ENCODE data around the gene FNDC3B. TPM values are rescaled to one million over a fixed set of nuclear protein-coding genes. Genes with fewer than 3 reads are reported as not detected.

FNDC3B gene
- total RNA-seq, 1 experiment from 2014 or later = 48.6 TPM

DNA sequence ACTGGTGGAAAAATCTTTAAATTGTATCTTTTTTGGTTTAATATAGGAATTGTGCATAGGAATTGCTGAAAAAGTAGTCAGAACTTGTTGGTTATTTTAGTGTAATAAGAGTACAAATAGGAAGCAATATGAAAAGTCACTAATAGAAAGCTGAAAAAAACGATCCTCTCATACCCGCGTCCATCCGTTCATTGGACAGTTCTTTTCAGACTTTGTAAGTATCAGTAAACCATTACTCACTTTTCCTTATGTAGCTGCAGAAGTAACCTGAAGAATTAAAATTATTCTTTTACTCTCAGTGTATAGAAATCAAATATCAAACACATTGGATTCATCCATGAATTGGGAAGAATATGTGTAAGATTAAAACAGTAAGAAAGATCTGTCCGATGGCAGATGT, 4.4 kb downstream of the FNDC3B start:
- H3K9ac ChIP-seq (ENCODE audit: low read length) = no peak overlapping the region
- no peak overlapping the region for H2AFZ ChIP-seq (ENCODE audit: low read length)
- peaks cover 100% of the 10 kb centered on the region for H3K79me2 ChIP-seq (ENCODE audit: low read length)
- BruUV-seq (replicated peaks) = no TSS peak
- H3K9me2 ChIP-seq (replicated peaks; ENCODE audit: low read length) = no peaks in the 10 kb centered on the region
- TF ChIP-seq, protein P1, sequence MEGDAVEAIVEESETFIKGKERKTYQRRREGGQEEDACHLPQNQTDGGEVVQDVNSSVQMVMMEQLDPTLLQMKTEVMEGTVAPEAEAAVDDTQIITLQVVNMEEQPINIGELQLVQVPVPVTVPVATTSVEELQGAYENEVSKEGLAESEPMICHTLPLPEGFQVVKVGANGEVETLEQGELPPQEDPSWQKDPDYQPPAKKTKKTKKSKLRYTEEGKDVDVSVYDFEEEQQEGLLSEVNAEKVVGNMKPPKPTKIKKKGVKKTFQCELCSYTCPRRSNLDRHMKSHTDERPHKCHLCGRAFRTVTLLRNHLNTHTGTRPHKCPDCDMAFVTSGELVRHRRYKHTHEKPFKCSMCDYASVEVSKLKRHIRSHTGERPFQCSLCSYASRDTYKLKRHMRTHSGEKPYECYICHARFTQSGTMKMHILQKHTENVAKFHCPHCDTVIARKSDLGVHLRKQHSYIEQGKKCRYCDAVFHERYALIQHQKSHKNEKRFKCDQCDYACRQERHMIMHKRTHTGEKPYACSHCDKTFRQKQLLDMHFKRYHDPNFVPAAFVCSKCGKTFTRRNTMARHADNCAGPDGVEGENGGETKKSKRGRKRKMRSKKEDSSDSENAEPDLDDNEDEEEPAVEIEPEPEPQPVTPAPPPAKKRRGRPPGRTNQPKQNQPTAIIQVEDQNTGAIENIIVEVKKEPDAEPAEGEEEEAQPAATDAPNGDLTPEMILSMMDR (conservative IDR thresholded peaks at IDR 0.05; ENCODE audit: low read depth, low read length) = no peak
- no peak for TF ChIP-seq EZH2phosphoT487 (IDR thresholded peaks at IDR 0.05; ENCODE audit: borderline replicate concordance, low read length)
- no peak for TF ChIP-seq EZH2 (IDR thresholded peaks at IDR 0.05; ENCODE audit: low read length, unreplicated experiment)
- H3K27ac ChIP-seq (ENCODE audit: low read length) = no peak overlapping the region
- ChIA-PET CTCF (interaction anchor here (0.7 kb wide), 1 partner anchor 240 kb away, joined by 3 read pairs; no protein-coding TSS in a partner anchor), POLR2A (ENCODE audit: unreplicated experiment) (no interaction called here)
- intact Hi-C loops (cut with micrococcal nuclease) = loop anchor here (5.0 to 10.0 kb wide), 3 partner anchors 99 to 211 kb away; no protein-coding TSS in a partner anchor
- no peaks in the 10 kb centered on the region for H3F3A ChIP-seq (ENCODE audit: low read length, unreplicated experiment)
- peaks cover 73% of the 10 kb centered on the region for H4K20me1 ChIP-seq (ENCODE audit: low read length)
- H3K4me1 ChIP-seq (ENCODE audit: insufficient read depth, low read length) = peaks cover 34% of the 10 kb centered on the region
- ATAC-seq (no peak), DNase-seq (no peak)
- peaks cover 4% of the 10 kb centered on the region; the same call in 1 of the 2 replicates for H3K36me3 ChIP-seq (ENCODE audit: low read depth, low read length)
- no peaks in the 10 kb centered on the region for H3K27me3 ChIP-seq (ENCODE audit: low read length)
- H3K4me2 ChIP-seq (ENCODE audit: low read length) = 0 out of 2 replicates have a peak overlapping the region, but pooled peaks have one; percentile 7
- H3K4me3 ChIP-seq (ENCODE audit: low read length) = no peak overlapping the region
- H3K9me3 ChIP-seq (ENCODE audit: low read length) = no peaks in the 10 kb centered on the region

- H4K20me1 ChIP-seq (ENCODE audit: low read length) = peaks cover 86% of the 10 kb centered on the region
- peaks cover 100% of the 10 kb centered on the region for H3K79me2 ChIP-seq (ENCODE audit: low read length)
- no TSS peak for BruUV-seq (replicated peaks)
- 0 out of 2 replicates have a peak overlapping the region, but pooled peaks have one; percentile 4 for H3K4me2 ChIP-seq (ENCODE audit: low read length)
- H3K27me3 ChIP-seq (ENCODE audit: low read length) = no peaks in the 10 kb centered on the region
- H3K4me1 ChIP-seq (ENCODE audit: insufficient read depth, low read length) = peaks cover 32% of the 10 kb centered on the region
- peaks cover 9% of the 10 kb centered on the region; the same call in 1 of the 2 replicates for H3K36me3 ChIP-seq (ENCODE audit: low read depth, low read length)
- H3K9ac ChIP-seq (ENCODE audit: low read length) = no peak overlapping the region
- no peaks in the 10 kb centered on the region for H3K9me2 ChIP-seq (replicated peaks; ENCODE audit: low read length)
- H3K9me3 ChIP-seq (ENCODE audit: low read length) = no peaks in the 10 kb centered on the region
- H3F3A ChIP-seq (ENCODE audit: low read length, unreplicated experiment) = no peaks in the 10 kb centered on the region
- no peak overlapping the region for H3K4me3 ChIP-seq (ENCODE audit: low read length)
- ChIA-PET POLR2A (ENCODE audit: unreplicated experiment) (interaction anchor here (0.6 kb wide), 1 partner anchor 333 kb away, joined by 3 read pairs; no protein-coding TSS in a partner anchor), CTCF (no interaction called here)
- intact Hi-C loops (cut with micrococcal nuclease) = loop anchor here (5.0 to 10.0 kb wide), 4 partner anchors 97 to 287 kb away; no protein-coding TSS in a partner anchor
- H3K27ac ChIP-seq (ENCODE audit: low read length) = no peak overlapping the region
- TF ChIP-seq EZH2 (IDR thresholded peaks at IDR 0.05; ENCODE audit: low read length, unreplicated experiment) (no peak), EZH2phosphoT487 (IDR thresholded peaks at IDR 0.05; ENCODE audit: borderline replicate concordance, low read length) (no peak)
- TF ChIP-seq, protein P1 (conservative IDR thresholded peaks at IDR 0.05; ENCODE audit: low read depth, low read length) = no peak
- no peak for ATAC-seq
- no peak overlapping the region for H2AFZ ChIP-seq (ENCODE audit: low read length)
- no peak for DNase-seq
These were observed 5.6 kb downstream of the FNDC3B start for GRCh38 chr3:172044833-172045585.
